NT2/D1 (cell line): ENCODE data around the gene ARRB1.
"Not testable (repeated sequence)": the region's sequence is repeated elsewhere in the genome, so short reads cannot be mapped to it uniquely, and the experiment has no call there.

Experiments used
- DNase-seq: peaks from one replicate; pipeline ENCODE4 v3.0.0-alpha.2; 2011; ENCODE audit warnings: low read depth, low spot score
- H3K27me3 ChIP-seq: 2 replicates; pipeline ENCODE4 v1.6.0; 2011; ENCODE audit warnings: mild to moderate bottlenecking; ENCODE audit not compliant: insufficient read length, insufficient read depth
- H3K36me3 ChIP-seq: 2 replicates; pipeline ENCODE4 v1.6.1; 2011; ENCODE audit warnings: mild to moderate bottlenecking, low read length, mixed read lengths; ENCODE audit not compliant: insufficient read depth, insufficient read length
- H3K4me1 ChIP-seq: 2 replicates; pipeline ENCODE4 v1.5.1; 2011; ENCODE audit not compliant: insufficient read depth, insufficient read length
- H3K4me3 ChIP-seq: 2 replicates; pipeline ENCODE4 v1.5.1; 2011; ENCODE audit warnings: low read depth; ENCODE audit not compliant: insufficient read length
- H3K9ac ChIP-seq: 2 replicates; pipeline ENCODE4 v1.6.0; 2011; ENCODE audit warnings: low read depth; ENCODE audit not compliant: insufficient read length
- H3K9me3 ChIP-seq: 2 replicates; pipeline ENCODE4 v1.5.1; 2011; ENCODE audit warnings: mild to moderate bottlenecking, low read length; ENCODE audit not compliant: insufficient read depth
- SUZ12 ChIP-seq: IDR thresholded peaks from 2 replicates; pipeline ENCODE4 v1.6.1; 2011; ENCODE audit not compliant: insufficient read length, insufficient read depth; ENCODE audit errors: extremely low read depth
- YY1 ChIP-seq: IDR thresholded peaks from 2 replicates; pipeline ENCODE4 v1.6.1; 2011; ENCODE audit not compliant: insufficient read length, insufficient read depth
- ZNF274 ChIP-seq: IDR thresholded peaks from 2 replicates; pipeline ENCODE4 v1.6.1; 2011; ENCODE audit warnings: mild to moderate bottlenecking, low read depth, low read length

ARRB1 gene

DNA sequence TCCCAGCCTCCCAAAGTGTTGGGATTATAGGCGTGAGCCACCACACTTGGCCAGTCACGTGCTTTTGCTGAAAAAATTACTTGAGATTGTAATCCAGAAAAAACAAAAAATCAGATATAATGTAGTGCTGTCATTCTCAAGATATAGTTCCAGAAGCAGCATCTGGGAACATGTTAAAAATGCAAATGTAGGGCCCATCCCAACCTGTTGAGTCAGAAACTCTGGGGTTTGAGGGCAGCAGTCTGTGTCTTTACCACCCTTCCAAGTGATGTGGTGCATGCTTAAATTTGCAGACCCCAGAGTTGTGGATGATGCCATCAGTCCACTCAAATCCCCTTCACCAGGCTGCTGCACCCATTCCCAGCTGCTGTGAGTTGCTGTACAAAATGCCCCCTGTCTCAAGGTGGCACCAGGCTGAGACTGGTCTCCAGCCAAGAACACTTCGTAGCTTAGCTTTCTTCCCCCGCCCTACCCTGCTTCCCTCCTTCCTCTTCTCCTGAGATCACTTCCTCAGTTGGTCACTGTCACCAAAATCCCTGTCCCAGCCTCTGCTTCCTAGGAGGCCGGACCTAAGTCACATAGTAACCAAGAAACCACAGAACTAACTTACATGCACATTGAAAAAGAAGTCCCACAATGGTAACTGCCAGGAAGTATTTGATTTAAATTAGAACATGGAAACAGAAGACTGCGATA is 18.2 kb upstream of the ARRB1 start:
- DNase-seq, result no peak
- Histone ChIP-seq H3K9ac (no peak overlapping the region), H3K36me3 (no peaks in the 10 kb centered on the region), H3K9me3 (no peaks in the 10 kb centered on the region), H3K4me1 (no peaks in the 10 kb centered on the region), H3K4me3 (no peak overlapping the region), H3K27me3 (no peaks in the 10 kb centered on the region)
- no peak for TF ChIP-seq YY1

DNA sequence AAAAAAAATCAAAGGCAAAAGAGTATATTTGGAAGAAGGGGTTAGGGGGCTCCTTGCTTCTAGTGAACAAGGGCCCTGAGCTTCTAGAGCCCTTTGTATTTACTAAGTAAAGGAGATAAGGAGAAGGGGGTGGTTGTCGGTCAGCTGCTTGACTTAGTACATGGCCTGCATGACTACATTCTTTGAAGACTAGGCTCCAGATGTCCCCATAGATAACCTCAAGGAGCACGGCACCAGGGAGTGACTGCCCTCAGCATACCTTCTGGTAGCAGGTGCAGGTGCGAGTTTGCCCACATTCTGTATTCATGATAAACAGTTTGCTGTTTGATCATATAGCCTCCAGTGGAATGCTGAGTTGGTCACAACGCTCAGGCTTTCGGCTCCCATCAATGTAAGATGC is 15.4 kb upstream of the ARRB1 start:
- DNase-seq, H3K4me1 ChIP-seq, H3K9me3 ChIP-seq, H3K36me3 ChIP-seq, H3K27me3 ChIP-seq, H3K4me3 ChIP-seq, H3K9ac ChIP-seq: not testable (repeated sequence)

DNA sequence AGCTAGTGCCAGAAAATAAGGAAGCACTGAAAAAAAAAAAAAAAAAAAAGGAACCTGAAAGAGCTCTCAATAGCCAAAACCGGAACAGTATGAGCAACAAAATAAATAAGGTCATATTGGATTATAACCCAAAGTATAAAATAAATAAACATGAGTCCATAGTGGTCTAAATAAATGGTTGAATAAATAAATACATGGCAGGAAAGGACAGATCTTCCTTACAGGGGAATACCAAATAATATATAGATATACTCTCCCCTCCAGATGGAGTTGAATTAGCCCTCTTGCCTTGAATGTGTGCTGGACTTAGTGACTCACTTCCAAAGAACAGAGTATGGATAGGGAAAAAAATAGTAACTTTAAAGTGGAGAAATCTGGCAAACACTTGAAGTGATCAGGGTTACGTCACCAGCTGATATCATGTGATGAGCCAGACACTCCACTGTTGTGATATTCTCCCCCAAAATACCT is 14.3 kb upstream of the ARRB1 start:
- H3K9ac ChIP-seq, result no peak overlapping the region
- no peaks in the 10 kb centered on the region for H3K36me3 ChIP-seq
- no peak overlapping the region for H3K4me3 ChIP-seq
- no peaks in the 10 kb centered on the region for H3K9me3 ChIP-seq
- no peak for DNase-seq
- no peaks in the 10 kb centered on the region for H3K27me3 ChIP-seq
- no peak for TF ChIP-seq SUZ12
- H3K4me1 ChIP-seq, result no peaks in the 10 kb centered on the region

DNA sequence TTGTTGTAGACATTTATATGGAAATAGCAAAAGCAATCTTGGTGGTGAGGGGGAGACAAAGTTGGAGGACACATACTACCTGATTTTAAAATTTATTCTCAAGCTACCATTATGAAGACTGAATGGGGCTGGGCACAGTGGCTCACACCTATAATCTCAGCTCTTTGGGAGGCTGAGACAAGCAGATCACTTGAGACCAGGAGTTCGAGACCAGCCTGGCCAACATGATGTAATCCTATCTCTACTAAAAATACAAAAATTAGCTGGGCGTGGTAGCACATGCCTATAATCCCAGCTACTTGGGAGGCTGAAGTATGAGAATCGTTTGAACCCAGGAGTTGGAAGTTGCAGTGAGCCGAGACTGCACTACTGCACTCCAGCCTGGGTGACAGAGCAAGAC is 10.8 kb upstream of the ARRB1 start:
- not testable (repeated sequence) for DNase-seq, H3K4me1 ChIP-seq

DNA sequence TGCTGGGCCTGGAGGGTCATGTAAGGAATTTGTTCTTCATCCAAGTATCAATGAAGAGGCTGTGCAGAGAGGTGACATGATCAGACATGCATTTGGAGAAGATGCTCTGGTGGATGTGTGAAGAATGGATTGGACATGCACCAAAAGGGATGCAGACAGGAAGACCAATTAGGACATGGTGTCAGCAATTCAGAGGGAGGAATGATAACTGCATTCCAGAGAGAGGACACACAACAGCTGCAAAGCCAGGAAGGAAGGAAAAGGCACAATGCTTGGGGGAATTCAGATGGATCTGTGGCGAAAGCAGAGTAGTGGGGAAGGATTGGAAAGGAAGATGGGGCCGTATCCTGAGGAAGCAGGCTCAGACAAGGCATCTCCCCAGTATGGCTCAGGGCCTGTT is 5.2 kb upstream of the ARRB1 start:
- H3K4me1 ChIP-seq, result peaks cover 2% of the 10 kb centered on the region
- H3K36me3 ChIP-seq, result no peaks in the 10 kb centered on the region
- TF ChIP-seq ZNF274 (no peak), SUZ12 (no peak), YY1 (no peak)
- no peak overlapping the region for H3K9ac ChIP-seq
- DNase-seq, result no peak
- no peaks in the 10 kb centered on the region for H3K27me3 ChIP-seq
- no peaks in the 10 kb centered on the region for H3K9me3 ChIP-seq
- H3K4me3 ChIP-seq, result no peak overlapping the region

More for the DNA sequence above, 10.8 kb upstream of the ARRB1 start:
- H3K27me3 ChIP-seq, H3K9me3 ChIP-seq, H3K4me3 ChIP-seq, H3K9ac ChIP-seq, H3K36me3 ChIP-seq: not testable (repeated sequence)

DNA sequence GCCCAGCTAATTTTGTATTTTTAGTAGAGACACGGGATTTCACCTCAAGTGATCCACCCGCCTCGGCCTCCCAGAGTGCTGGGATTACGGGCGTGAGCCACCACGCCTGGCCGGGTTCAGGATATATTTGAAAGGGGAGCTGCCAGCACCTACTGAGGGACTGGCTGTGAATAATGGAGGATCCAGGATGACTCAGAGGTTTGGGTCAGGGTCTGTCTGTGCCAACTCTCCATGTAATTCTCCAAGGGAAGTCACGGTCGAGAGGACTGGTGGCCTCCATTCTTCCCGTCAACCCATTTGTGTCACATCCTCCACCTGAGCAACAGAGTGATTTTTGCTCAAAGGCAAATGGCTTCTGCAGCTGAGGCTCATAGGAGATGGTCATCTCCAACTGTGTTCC is 3.6 kb upstream of the ARRB1 start:
- Histone ChIP-seq H3K4me1 (peaks cover 7% of the 10 kb centered on the region), H3K9me3 (no peaks in the 10 kb centered on the region), H3K9ac (no peak overlapping the region), H3K4me3 (no peak overlapping the region), H3K36me3 (peaks cover 4% of the 10 kb centered on the region), H3K27me3 (no peaks in the 10 kb centered on the region)
- no peak for TF ChIP-seq SUZ12
- no peak for TF ChIP-seq ZNF274
- no peak for TF ChIP-seq YY1
- no peak for DNase-seq

DNA sequence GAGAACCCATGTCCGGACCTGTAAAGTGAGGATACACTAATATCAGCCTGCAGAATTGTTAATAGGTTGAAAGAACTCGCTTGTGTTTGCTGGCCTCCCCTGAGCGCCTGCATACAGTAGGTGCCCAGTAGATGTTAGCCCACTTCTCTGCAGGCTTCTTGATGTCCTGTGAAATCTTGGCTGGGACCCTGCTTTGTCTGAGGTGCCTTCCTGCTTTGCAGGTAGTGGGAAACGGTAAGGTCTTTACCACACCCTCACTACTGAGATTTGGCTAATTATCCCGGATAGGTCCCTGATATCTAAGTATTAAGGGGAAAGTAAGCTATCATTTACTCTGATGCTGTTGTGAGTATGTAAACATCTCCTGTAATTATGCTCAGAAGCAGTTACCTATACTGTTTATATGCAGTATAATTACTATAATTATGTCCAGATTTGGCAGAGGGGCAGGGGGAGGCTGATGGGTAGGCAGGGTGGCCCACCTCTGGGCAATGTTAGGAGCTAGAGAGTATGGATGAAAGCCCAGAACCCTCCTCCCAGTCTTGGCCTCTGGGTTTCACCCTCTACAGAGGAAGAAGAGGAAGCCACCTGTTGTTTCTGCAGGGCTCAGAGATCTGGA is 1.2 kb upstream of the ARRB1 start:
- Histone ChIP-seq H3K4me1 (peaks cover 15% of the 10 kb centered on the region), H3K36me3 (peaks cover 17% of the 10 kb centered on the region), H3K27me3 (no peaks in the 10 kb centered on the region), H3K9ac (peak overlapping the region; percentile 93), H3K4me3 (peak overlapping the region; percentile 78), H3K9me3 (no peaks in the 10 kb centered on the region)
- no peak for DNase-seq
- TF ChIP-seq ZNF274, result no peak
